ENCODE measurements around the gene PC. TPM values are rescaled to one million over a fixed set of nuclear protein-coding genes. Genes with fewer than 3 reads are reported as not detected.

The PC gene
- total and polyA plus RNA-seq, 9 of the 15 experiments (the other 6 are each of a cell fraction or from before 2014, with no cell fraction given) = 0.94 to 38.0 (median 8.7) TPM

DNA sequence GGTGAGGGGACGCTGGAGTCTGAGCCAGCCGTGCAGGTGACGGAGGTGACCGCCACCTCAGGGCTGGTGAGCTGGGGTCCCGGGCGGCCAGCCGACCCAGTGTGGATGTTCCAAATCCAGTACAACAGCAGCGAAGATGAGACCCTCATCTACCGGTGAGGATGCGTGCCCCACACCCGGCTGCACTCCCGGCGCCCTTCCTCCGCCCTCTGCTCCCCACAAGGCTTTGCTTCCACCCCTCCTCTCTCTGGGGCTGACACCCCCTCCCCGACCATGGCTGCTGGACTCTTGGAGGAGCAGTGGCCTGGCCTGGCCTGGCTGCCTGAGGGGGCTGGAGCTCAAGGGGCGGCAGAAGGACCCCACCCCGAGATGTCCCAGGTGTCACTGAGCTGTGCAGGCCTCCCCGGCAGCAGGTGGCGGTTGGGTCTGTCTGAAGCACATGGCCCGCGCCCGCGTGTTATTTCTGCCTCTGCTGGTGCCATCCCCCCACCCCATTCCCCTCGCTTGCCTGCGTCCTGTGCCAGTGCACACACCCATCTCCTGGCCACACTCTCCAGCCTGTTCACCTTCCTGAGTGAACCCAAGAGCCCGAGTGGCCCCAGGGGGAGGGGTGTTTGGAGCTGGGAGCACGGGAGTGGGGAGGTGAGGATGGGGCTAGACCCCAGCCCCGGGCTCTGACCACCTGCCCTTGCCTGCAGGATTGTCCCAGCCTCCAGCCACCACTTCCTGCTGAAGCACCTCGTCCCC lies 99.1 kb downstream of the PC start:
- no peak overlapping the region for H2AFZ ChIP-seq (ENCODE audit: low read depth, low read length)
- ATAC-seq = no peak
- 88% methylated on average over 29 of the region's 29 CpGs for WGBS (ENCODE audit: insufficient coverage, low coverage, missing lambda C conversion rate)
- H3K27me3 ChIP-seq (ENCODE audit: control insufficient read depth in 2 of 2, insufficient read depth in 2 of 2, low read length in 2 of 2) = no peaks in the 10 kb centered on the region
- in situ Hi-C loops (cut with MboI) (no loop called here), intact Hi-C loops (cut with micrococcal nuclease) (no loop called here)
- POLR2A ChIA-PET = interaction anchor here (1.0 to 1.1 kb wide), 2 partner anchors 9 to 16 kb away, joined by 3 read pairs; partner anchors contain the start of gene RCE1
- H3K9ac ChIP-seq (ENCODE audit: insufficient read depth in 1 of 2, low read depth in 2 of 2, low read length in 2 of 2) = peak overlapping the region in 1 of 2 experiments; percentile 83; a peak in 2 of 4 replicates
- no peaks in the 10 kb centered on the region for H3K9me1 ChIP-seq (ENCODE audit: control insufficient read depth, insufficient read depth, low read length)
- DNase-seq (ENCODE audit: extremely low read depth in 1 of 4, low spot score in 3 of 4) = no peak
- H3K27ac ChIP-seq (ENCODE audit: extremely low read depth, low read depth, low read length) = no peak overlapping the region
- H3K36me3 ChIP-seq (ENCODE audit: control insufficient read depth, insufficient read depth, low read length) = peaks cover 36% of the 10 kb centered on the region; the same call in 1 of the 3 replicates
- no peaks in the 10 kb centered on the region for H3K9me3 ChIP-seq (replicated peaks; ENCODE audit: control insufficient read depth, insufficient read depth, low read depth, low read length)
- 0 out of 2 replicates have a peak, but pooled peaks cover 2% of the 10 kb centered on the region for H4K20me1 ChIP-seq (replicated peaks; ENCODE audit: control insufficient read depth, insufficient read depth, low read length)
- no peak for FAIRE-seq
- BruUV-seq (replicated peaks) = no TSS peak
- H3K4me3 ChIP-seq = no peak overlapping the region
- CTCF ChIA-PET (ENCODE audit: low intra/inter-chr PET ratio) = no interaction called here
- TF ChIP-seq DMBX1 (CRISPR knock-in tag; IDR thresholded peaks at IDR 0.05; ENCODE audit: borderline replicate concordance) = no peak
- no peak for TF ChIP-seq SREBF1 (IDR thresholded peaks at IDR 0.05; ENCODE audit: borderline replicate concordance, low read depth, low read length)
- TF ChIP-seq, protein P1, sequence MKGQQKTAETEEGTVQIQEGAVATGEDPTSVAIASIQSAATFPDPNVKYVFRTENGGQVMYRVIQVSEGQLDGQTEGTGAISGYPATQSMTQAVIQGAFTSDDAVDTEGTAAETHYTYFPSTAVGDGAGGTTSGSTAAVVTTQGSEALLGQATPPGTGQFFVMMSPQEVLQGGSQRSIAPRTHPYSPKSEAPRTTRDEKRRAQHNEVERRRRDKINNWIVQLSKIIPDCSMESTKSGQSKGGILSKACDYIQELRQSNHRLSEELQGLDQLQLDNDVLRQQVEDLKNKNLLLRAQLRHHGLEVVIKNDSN (CRISPR knock-in tag; IDR thresholded peaks at IDR 0.05) = no peak
- TF ChIP-seq, protein P2, sequence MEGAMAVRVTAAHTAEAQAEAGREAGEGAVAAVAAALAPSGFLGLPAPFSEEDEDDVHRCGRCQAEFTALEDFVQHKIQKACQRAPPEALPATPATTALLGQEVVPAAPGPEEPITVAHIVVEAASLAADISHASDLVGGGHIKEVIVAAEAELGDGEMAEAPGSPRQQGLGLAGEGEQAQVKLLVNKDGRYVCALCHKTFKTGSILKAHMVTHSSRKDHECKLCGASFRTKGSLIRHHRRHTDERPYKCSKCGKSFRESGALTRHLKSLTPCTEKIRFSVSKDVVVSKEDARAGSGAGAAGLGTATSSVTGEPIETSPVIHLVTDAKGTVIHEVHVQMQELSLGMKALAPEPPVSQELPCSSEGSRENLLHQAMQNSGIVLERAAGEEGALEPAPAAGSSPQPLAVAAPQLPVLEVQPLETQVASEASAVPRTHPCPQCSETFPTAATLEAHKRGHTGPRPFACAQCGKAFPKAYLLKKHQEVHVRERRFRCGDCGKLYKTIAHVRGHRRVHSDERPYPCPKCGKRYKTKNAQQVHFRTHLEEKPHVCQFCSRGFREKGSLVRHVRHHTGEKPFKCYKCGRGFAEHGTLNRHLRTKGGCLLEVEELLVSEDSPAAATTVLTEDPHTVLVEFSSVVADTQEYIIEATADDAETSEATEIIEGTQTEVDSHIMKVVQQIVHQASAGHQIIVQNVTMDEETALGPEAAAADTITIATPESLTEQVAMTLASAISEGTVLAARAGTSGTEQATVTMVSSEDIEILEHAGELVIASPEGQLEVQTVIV (CRISPR knock-in tag; IDR thresholded peaks at IDR 0.05; ENCODE audit: borderline replicate concordance) = no peak
- peak; percentile 49 for TF ChIP-seq RBFOX2 (IDR thresholded peaks at IDR 0.05; ENCODE audit: low read depth, low read length)
- no peak for TF ChIP-seq ZNF668 (CRISPR knock-in tag; IDR thresholded peaks at IDR 0.05)
- peak; percentile 42; the same call in 1 of the 2 replicates for TF ChIP-seq POLR2G (IDR thresholded peaks at IDR 0.05; ENCODE audit: low read depth, low read length)
- TF ChIP-seq, protein P3, sequence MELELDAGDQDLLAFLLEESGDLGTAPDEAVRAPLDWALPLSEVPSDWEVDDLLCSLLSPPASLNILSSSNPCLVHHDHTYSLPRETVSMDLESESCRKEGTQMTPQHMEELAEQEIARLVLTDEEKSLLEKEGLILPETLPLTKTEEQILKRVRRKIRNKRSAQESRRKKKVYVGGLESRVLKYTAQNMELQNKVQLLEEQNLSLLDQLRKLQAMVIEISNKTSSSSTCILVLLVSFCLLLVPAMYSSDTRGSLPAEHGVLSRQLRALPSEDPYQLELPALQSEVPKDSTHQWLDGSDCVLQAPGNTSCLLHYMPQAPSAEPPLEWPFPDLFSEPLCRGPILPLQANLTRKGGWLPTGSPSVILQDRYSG (tag; conservative IDR thresholded peaks at IDR 0.05; ENCODE audit: low read depth) = no peak
- no peak for TF ChIP-seq ZNF75A (CRISPR knock-in tag; IDR thresholded peaks at IDR 0.05)
- TF ChIP-seq RNF2 (IDR thresholded peaks at IDR 0.05) = no peak
- TF ChIP-seq, protein P4, sequence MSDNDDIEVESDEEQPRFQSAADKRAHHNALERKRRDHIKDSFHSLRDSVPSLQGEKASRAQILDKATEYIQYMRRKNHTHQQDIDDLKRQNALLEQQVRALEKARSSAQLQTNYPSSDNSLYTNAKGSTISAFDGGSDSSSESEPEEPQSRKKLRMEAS (CRISPR knock-in tag; IDR thresholded peaks at IDR 0.05) = 0 out of 2 replicates have a peak, but pooled peaks have one; percentile 39
- TF ChIP-seq RBM22 (IDR thresholded peaks at IDR 0.05; ENCODE audit: low read depth, low read length, poor library complexity, severe bottlenecking) = peak; percentile 52
- TF ChIP-seq, protein P5, sequence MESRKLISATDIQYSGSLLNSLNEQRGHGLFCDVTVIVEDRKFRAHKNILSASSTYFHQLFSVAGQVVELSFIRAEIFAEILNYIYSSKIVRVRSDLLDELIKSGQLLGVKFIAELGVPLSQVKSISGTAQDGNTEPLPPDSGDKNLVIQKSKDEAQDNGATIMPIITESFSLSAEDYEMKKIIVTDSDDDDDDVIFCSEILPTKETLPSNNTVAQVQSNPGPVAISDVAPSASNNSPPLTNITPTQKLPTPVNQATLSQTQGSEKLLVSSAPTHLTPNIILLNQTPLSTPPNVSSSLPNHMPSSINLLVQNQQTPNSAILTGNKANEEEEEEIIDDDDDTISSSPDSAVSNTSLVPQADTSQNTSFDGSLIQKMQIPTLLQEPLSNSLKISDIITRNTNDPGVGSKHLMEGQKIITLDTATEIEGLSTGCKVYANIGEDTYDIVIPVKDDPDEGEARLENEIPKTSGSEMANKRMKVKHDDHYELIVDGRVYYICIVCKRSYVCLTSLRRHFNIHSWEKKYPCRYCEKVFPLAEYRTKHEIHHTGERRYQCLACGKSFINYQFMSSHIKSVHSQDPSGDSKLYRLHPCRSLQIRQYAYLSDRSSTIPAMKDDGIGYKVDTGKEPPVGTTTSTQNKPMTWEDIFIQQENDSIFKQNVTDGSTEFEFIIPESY (CRISPR knock-in tag; IDR thresholded peaks at IDR 0.05) = 0 out of 2 replicates have a peak, but pooled peaks have one; percentile 41
- TF ChIP-seq MAFF (IDR thresholded peaks at IDR 0.05; ENCODE audit: low read length) = no peak
- H3K4me1 ChIP-seq (replicated peaks in 1 of 2; ENCODE audit: control insufficient read depth in 2 of 2, insufficient read depth in 2 of 2, low read length in 2 of 2) = peaks cover 8 to 83% of the 10 kb centered on the region in 2 experiments; a peak in 4 of 5 replicates
- H3K4me2 ChIP-seq (ENCODE audit: insufficient read depth, low read length) = no peak overlapping the region
- peaks cover 25% of the 10 kb centered on the region for H3K79me2 ChIP-seq (ENCODE audit: control insufficient read depth, insufficient read depth, low read length)
